Measurements from ENCODE around the gene RAB11FIP5. TPM values are rescaled to one million over a fixed set of nuclear protein-coding genes. Genes with fewer than 3 reads are reported as not detected.

Gene RAB11FIP5
- total and polyA plus RNA-seq, 2 donors from 2014 or later = 49.6 to 57.1 TPM

DNA sequence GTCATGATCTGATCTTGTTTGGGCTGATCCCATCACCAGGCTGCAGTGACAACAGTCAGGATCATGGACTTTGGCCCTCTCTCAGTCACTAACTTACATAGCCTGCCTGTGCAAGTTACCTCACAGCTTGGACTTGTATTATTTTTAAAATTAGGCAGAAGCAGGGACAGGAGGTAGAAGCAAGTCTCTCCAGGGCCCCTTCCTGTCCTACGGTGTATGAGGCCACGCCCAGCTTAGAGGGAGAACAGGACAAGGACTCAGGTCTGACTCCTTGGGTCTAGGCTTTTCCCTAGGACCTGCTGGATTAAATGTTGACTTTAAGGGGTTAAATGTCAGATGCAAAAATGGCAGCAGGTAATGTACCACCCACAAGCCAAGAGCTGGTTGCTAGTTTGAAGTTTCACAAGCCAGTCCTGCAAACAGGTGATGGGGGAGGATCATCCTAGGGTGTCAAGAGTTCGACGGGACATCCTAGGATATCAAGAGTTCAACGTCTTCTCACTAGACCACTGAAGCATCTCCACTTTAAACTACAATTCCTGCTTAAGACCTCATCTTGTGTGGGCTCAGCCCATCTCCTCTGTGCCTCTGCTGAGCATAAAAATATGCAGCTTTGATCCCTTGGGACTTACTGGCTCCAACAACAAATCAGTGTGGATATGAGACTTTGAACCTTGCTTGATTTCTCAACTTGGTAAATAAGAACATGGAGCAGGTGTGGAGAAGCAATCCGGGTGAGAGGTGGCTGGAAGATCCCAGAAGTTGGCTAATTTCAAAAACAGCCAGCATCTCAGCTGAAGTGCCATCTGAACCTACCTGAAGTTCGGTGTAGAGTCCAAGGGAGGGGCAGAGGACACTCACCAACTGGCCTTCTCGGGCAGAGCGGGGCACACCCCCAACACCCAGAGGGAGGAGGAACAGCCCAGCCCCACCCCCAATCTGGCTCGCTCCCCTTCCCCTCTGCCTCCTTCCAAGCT is 80.7 kb downstream of the RAB11FIP5 start:
- Histone ChIP-seq H3K4me3 (ENCODE audit: low read length in 3 of 3) (no peak overlapping the region), H3K36me3 (ENCODE audit: control insufficient read depth in 2 of 3, insufficient read depth in 3 of 3, low read length in 3 of 3) (peaks cover 0 to 4% (median 2%) of the 10 kb centered on the region in 3 donors), H3K9me3 (ENCODE audit: control insufficient read depth in 2 of 3, insufficient read depth in 1 of 3, low read length in 3 of 3) (no peaks in the 10 kb centered on the region), H3K4me1 (ENCODE audit: control insufficient read depth in 2 of 3, insufficient read depth in 2 of 3, low read depth in 1 of 3, low read length in 3 of 3) (peaks cover 0 to 19% (median 4%) of the 10 kb centered on the region in 3 donors), H3K27ac (ENCODE audit: low read depth in 2 of 2, low read length in 2 of 2) (peak overlapping the region; percentile 23 to 50), H3K9ac (ENCODE audit: low read length in 3 of 3) (no peak overlapping the region), H3K27me3 (ENCODE audit: control insufficient read depth, insufficient read depth, low read length) (no peaks in the 10 kb centered on the region)
- intact Hi-C loops (cut with DNase I) = no loop called here
- DNase-seq (no peak), FAIRE-seq (no peak)
- TF ChIP-seq CTCF (IDR thresholded peaks at IDR 0.05; ENCODE audit: borderline replicate concordance, extremely low read depth, insufficient read depth) = no peak

- DNase-seq (no peak), FAIRE-seq (no peak)
- TF ChIP-seq CTCF (IDR thresholded peaks at IDR 0.05; ENCODE audit: borderline replicate concordance, extremely low read depth, insufficient read depth) = no peak
- Histone ChIP-seq H3K27me3 (ENCODE audit: control insufficient read depth, insufficient read depth, low read length) (no peaks in the 10 kb centered on the region), H3K9me3 (ENCODE audit: control insufficient read depth in 2 of 3, insufficient read depth in 1 of 3, low read length in 3 of 3) (no peaks in the 10 kb centered on the region), H3K4me3 (ENCODE audit: low read length in 3 of 3) (no peak overlapping the region), H3K4me1 (ENCODE audit: control insufficient read depth in 2 of 3, insufficient read depth in 2 of 3, low read depth in 1 of 3, low read length in 3 of 3) (peaks cover 0 to 19% (median 4%) of the 10 kb centered on the region in 3 donors), H3K9ac (ENCODE audit: low read length in 3 of 3) (no peak overlapping the region), H3K27ac (ENCODE audit: low read depth in 2 of 2, low read length in 2 of 2) (peak overlapping the region in 1 of 2 donors; percentile 50), H3K36me3 (ENCODE audit: control insufficient read depth in 2 of 3, insufficient read depth in 3 of 3, low read length in 3 of 3) (peaks cover 0 to 4% (median 2%) of the 10 kb centered on the region in 3 donors)
- intact Hi-C loops (cut with DNase I) = no loop called here
Observed at GRCh38 chr2:73031095-73031678, 81.6 kb downstream of the RAB11FIP5 start.

DNA sequence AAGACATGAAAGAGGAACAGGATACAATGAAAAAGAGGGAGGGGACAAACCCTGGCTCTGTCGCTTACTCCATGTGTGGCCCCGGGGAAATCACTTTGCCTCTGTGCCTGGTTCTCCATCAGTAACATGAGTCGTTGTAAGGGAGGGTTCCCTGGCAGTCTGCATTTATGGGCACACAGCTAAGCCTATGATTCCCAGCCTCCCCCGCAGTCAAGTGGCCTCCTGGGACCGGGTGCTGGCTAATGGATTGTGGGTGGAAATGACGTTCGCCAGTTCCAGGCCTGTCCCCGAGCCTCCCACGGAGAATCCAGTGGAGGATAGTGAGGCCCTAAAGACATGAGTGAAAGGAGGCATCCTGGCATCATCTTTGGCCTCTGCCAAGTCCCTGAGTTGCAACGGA is 83.9 kb downstream of the RAB11FIP5 start:
- no peak for TF ChIP-seq CTCF (IDR thresholded peaks at IDR 0.05; ENCODE audit: borderline replicate concordance, extremely low read depth, insufficient read depth)
- no peaks in the 10 kb centered on the region for H3K9me3 ChIP-seq (ENCODE audit: control insufficient read depth in 2 of 3, insufficient read depth in 1 of 3, low read length in 3 of 3)
- H3K27ac ChIP-seq (ENCODE audit: low read depth in 2 of 2, low read length in 2 of 2) = no peak overlapping the region
- peaks cover 0 to 4% (median 2%) of the 10 kb centered on the region in 3 donors for H3K36me3 ChIP-seq (ENCODE audit: control insufficient read depth in 2 of 3, insufficient read depth in 3 of 3, low read length in 3 of 3)
- intact Hi-C loops (cut with DNase I) = no loop called here
- H3K27me3 ChIP-seq (ENCODE audit: control insufficient read depth, insufficient read depth, low read length) = no peaks in the 10 kb centered on the region
- DNase-seq (peak in 3 of 5 donors; percentile 26 to 45 (median 39)), FAIRE-seq (no peak)
- no peak overlapping the region for H3K4me3 ChIP-seq (ENCODE audit: low read length in 3 of 3)
- peaks cover 0 to 19% (median 4%) of the 10 kb centered on the region in 3 donors for H3K4me1 ChIP-seq (ENCODE audit: control insufficient read depth in 2 of 3, insufficient read depth in 2 of 3, low read depth in 1 of 3, low read length in 3 of 3)
- H3K9ac ChIP-seq (ENCODE audit: low read length in 3 of 3) = no peak overlapping the region

Data from kidney (tissue), 14 donors.